ENCODE data around the gene SURF6.

DNA sequence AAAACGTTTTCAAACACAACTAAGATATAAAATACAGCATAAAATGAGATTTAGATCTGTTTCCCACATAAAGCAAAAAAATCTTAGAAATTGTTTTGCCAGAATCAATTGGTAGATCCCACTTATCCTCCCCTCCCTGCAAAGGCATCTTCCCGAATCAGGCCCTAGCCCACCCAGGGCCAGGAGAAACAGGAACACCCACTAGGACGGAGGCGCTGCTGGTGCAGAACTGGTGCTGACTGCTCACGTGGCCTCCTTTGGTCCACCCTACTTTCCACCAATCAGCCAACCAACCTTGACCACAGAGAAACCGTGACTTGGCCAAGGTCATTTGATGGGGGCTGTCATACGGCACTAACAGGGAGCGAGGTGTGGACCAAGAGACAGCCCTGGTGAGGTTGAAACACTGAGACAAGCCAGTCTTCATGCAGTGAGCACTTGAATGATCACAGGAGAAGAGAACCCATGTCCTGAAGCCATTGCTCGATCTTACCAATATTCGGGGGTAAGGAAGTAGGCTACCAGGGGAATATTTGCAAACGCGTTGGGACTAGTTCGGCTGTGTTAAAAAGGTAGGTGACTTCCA lies 25.6 kb upstream of the SURF6 start:
- TF ChIP-seq, protein P1, sequence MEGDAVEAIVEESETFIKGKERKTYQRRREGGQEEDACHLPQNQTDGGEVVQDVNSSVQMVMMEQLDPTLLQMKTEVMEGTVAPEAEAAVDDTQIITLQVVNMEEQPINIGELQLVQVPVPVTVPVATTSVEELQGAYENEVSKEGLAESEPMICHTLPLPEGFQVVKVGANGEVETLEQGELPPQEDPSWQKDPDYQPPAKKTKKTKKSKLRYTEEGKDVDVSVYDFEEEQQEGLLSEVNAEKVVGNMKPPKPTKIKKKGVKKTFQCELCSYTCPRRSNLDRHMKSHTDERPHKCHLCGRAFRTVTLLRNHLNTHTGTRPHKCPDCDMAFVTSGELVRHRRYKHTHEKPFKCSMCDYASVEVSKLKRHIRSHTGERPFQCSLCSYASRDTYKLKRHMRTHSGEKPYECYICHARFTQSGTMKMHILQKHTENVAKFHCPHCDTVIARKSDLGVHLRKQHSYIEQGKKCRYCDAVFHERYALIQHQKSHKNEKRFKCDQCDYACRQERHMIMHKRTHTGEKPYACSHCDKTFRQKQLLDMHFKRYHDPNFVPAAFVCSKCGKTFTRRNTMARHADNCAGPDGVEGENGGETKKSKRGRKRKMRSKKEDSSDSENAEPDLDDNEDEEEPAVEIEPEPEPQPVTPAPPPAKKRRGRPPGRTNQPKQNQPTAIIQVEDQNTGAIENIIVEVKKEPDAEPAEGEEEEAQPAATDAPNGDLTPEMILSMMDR (IDR thresholded peaks at IDR 0.05): no peak
- no peak for TF ChIP-seq POLR2A (IDR thresholded peaks at IDR 0.05)

Measured in body of pancreas (tissue), 4 donors.